MM.1S (cell line): ENCODE measurements around the gene C2orf80.
"Not testable (repeated sequence)": the region's sequence is repeated elsewhere in the genome, so short reads cannot be mapped to it uniquely, and the experiment has no call there.

ENCODE experiments used
- DNase-seq: peaks from one replicate; pipeline ENCODE4 v3.0.0-alpha.2; 2015
- H2AFZ ChIP-seq: fragments of 300-600 bp; sonication (generic); 2 replicates; pipeline ENCODE4 v1.6.0; 2016; ENCODE audit warnings: antibody characterized with exemption, low read length
- H3F3A ChIP-seq: fragments of 300-600 bp; sonication (generic); 2 replicates; pipeline ENCODE4 v1.6.1; 2016; ENCODE audit warnings: mild to moderate bottlenecking, antibody characterized with exemption, low read length, moderate library complexity, mixed read lengths; ENCODE audit not compliant: insufficient read depth
- H3K27ac ChIP-seq: fragments of 300-600 bp; sonication (generic); 2 replicates; pipeline ENCODE4 v1.5.1; 2016; ENCODE audit warnings: mild to moderate bottlenecking, low read length
- H3K27me3 ChIP-seq: fragments of 300-600 bp; sonication (generic); replicated peaks from 2 replicates; pipeline ENCODE4 v1.6.0; 2016; ENCODE audit warnings: low read length; ENCODE audit not compliant: insufficient read depth
- H3K36me3 ChIP-seq: fragments of 300-600 bp; sonication (generic); replicated peaks from 2 replicates; pipeline ENCODE4 v1.6.1; 2016; ENCODE audit warnings: mild to moderate bottlenecking, low read length, mixed read lengths; ENCODE audit not compliant: insufficient read depth
- H3K4me1 ChIP-seq: fragments of 300-600 bp; sonication (generic); 2 replicates; pipeline ENCODE4 v1.6.1; 2016; ENCODE audit warnings: low read length, mixed read lengths
- H3K4me2 ChIP-seq: fragments of 300-600 bp; sonication (generic); 2 replicates; pipeline ENCODE4 v1.6.0; 2016; ENCODE audit warnings: low read depth, low read length
- H3K4me3 ChIP-seq: fragments of 300-600 bp; sonication (generic); 2 replicates; pipeline ENCODE4 v1.5.1; 2016; ENCODE audit warnings: low read length, mixed read lengths
- H3K79me2 ChIP-seq: fragments of 300-600 bp; sonication (generic); 2 replicates; pipeline ENCODE4 v1.6.1; 2016; ENCODE audit warnings: mixed run types, low read length, mixed read lengths
- H3K9ac ChIP-seq: fragments of 300-600 bp; sonication (generic); 2 replicates; pipeline ENCODE4 v1.6.1; 2016; ENCODE audit warnings: low read length, mixed read lengths
- H3K9me2 ChIP-seq: fragments of 300-600 bp; sonication (generic); replicated peaks from 2 replicates; pipeline ENCODE4 v1.6.1; 2016; ENCODE audit warnings: mild to moderate bottlenecking, low read length, mixed read lengths; ENCODE audit not compliant: insufficient read depth
- H3K9me3 ChIP-seq: fragments of 300-600 bp; sonication (generic); replicated peaks from 2 replicates; pipeline ENCODE4 v1.6.1; 2016; ENCODE audit warnings: mild to moderate bottlenecking, low read length, mixed read lengths; ENCODE audit not compliant: insufficient read depth
- H4K20me1 ChIP-seq: fragments of 300-600 bp; sonication (generic); 2 replicates; pipeline ENCODE4 v1.6.1; 2016; ENCODE audit warnings: mild to moderate bottlenecking, low read length, moderate library complexity, mixed read lengths; ENCODE audit not compliant: insufficient read depth
- EZH2 ChIP-seq: fragments of 300-600 bp; sonication (generic); optimal IDR thresholded peaks from 2 replicates; pipeline ENCODE3; 2017; ENCODE audit warnings: low read depth, mild to moderate bottlenecking, antibody characterized with exemption, low read length, mixed read lengths
- EZH2phosphoT487 ChIP-seq: fragments of 300-600 bp; sonication (generic); IDR thresholded peaks from 2 replicates; pipeline ENCODE4 v1.6.1; 2018; ENCODE audit warnings: antibody characterized with exemption, low read length
- TF ChIP-seq, protein P1 (sequence below): fragments of 300-600 bp; sonication (generic); IDR thresholded peaks from 2 replicates; pipeline ENCODE4 v1.5.1; 2016; ENCODE audit warnings: antibody characterized with exemption, low read length, mixed read lengths

The C2orf80 gene

GRCh38 chr2:208222351-208222750 lies 32.5 kb upstream of the C2orf80 start:
- no peak for DNase-seq
- H4K20me1 ChIP-seq, result no peaks in the 10 kb centered on the region
- H3K9ac ChIP-seq, result no peak overlapping the region
- H3K4me1 ChIP-seq, result no peaks in the 10 kb centered on the region
- no peaks in the 10 kb centered on the region for H3K79me2 ChIP-seq
- no peaks in the 10 kb centered on the region for H3K9me3 ChIP-seq
- no peak overlapping the region for H2AFZ ChIP-seq
- H3K9me2 ChIP-seq, result no peaks in the 10 kb centered on the region
- no peak for TF ChIP-seq EZH2
- no peak for TF ChIP-seq EZH2phosphoT487
- TF ChIP-seq, protein P1, sequence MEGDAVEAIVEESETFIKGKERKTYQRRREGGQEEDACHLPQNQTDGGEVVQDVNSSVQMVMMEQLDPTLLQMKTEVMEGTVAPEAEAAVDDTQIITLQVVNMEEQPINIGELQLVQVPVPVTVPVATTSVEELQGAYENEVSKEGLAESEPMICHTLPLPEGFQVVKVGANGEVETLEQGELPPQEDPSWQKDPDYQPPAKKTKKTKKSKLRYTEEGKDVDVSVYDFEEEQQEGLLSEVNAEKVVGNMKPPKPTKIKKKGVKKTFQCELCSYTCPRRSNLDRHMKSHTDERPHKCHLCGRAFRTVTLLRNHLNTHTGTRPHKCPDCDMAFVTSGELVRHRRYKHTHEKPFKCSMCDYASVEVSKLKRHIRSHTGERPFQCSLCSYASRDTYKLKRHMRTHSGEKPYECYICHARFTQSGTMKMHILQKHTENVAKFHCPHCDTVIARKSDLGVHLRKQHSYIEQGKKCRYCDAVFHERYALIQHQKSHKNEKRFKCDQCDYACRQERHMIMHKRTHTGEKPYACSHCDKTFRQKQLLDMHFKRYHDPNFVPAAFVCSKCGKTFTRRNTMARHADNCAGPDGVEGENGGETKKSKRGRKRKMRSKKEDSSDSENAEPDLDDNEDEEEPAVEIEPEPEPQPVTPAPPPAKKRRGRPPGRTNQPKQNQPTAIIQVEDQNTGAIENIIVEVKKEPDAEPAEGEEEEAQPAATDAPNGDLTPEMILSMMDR, result no peak
- H3F3A ChIP-seq, result no peaks in the 10 kb centered on the region
- no peak overlapping the region for H3K4me3 ChIP-seq
- H3K27me3 ChIP-seq, result no peaks in the 10 kb centered on the region
- no peak overlapping the region for H3K27ac ChIP-seq
- H3K4me2 ChIP-seq, result no peak overlapping the region
- no peaks in the 10 kb centered on the region for H3K36me3 ChIP-seq

DNA sequence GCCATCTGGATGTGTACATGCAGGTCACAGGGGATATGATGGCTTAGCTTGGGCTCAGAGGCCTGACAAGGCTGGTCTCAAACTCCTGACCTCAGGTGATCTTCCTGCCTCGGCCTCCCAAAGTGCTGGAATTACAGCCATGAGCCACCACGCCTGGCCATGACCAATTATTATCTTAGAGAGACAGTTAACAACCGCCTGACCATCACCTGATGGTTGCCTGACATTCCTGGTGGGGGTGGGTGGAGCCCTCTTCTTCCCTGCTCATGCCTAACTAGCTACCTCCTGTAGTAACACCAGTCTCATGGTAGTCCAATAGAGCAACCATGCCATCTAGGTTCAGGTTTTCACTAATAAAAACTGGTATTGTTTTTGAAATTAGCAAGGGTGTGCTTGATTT lies 32.0 kb upstream of the C2orf80 start:
- H3K9me3 ChIP-seq, H3K9me2 ChIP-seq, DNase-seq, H3K36me3 ChIP-seq, H3K27ac ChIP-seq, H3K4me1 ChIP-seq, H3K79me2 ChIP-seq, H3F3A ChIP-seq, H3K4me2 ChIP-seq, H4K20me1 ChIP-seq, H2AFZ ChIP-seq, H3K27me3 ChIP-seq, H3K9ac ChIP-seq, H3K4me3 ChIP-seq: not testable (repeated sequence)

GRCh38 chr2:208210688-208211451 lies 21.0 kb upstream of the C2orf80 start:
- no peak for DNase-seq
- H3K9me3 ChIP-seq, result no peaks in the 10 kb centered on the region
- no peaks in the 10 kb centered on the region for H3K4me1 ChIP-seq
- H3K27me3 ChIP-seq, result no peaks in the 10 kb centered on the region
- H3K9ac ChIP-seq, result no peak overlapping the region
- H3K4me3 ChIP-seq, result no peak overlapping the region
- H3K79me2 ChIP-seq, result no peaks in the 10 kb centered on the region
- no peaks in the 10 kb centered on the region for H4K20me1 ChIP-seq
- H2AFZ ChIP-seq, result no peak overlapping the region
- TF ChIP-seq, protein P1, result no peak
- TF ChIP-seq EZH2phosphoT487 (no peak), EZH2 (no peak)
- no peak overlapping the region for H3K4me2 ChIP-seq
- H3F3A ChIP-seq, result no peaks in the 10 kb centered on the region
- no peak overlapping the region for H3K27ac ChIP-seq
- no peaks in the 10 kb centered on the region for H3K9me2 ChIP-seq
- H3K36me3 ChIP-seq, result no peaks in the 10 kb centered on the region

DNA sequence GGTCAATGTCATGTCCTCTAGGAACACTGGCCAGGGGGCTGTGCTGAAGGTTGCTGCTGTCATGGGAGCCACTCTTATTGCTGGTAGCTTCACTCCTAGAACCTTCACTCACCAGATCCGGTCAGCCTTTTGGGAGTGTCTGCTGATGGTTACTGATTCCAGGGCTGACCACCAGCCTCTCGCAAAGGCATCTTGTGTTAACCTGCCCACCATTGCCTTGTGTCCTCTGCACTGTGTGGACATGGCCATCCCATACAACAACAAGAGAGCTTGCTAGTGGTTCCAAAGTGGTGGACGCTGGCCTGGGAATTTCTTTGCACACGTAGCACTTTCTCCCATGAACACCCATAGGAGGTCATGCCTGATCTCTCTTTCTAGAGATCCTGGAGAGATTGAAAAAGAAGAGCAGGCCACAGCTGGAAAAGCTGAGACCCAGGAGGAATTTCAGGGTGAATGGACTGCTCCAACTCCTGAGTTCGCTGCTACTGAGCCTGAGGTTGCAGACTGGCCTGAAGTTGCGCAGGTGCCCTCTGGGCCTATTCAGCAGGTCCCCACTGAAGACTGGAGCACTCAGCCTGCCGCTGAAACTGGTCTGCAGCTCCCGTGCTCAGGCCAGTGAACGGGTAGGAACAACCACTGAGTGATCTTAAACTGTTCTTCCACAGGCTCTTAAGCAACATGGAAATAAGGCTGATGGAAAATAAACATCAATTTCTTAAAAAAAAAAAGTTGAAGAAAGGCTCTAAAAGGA lies 18.7 kb upstream of the C2orf80 start:
- H3K9me2 ChIP-seq, result no peaks in the 10 kb centered on the region
- no peaks in the 10 kb centered on the region for H3K27me3 ChIP-seq
- no peaks in the 10 kb centered on the region for H3K36me3 ChIP-seq
- H2AFZ ChIP-seq, result no peak overlapping the region
- TF ChIP-seq EZH2phosphoT487 (no peak), EZH2 (no peak)
- TF ChIP-seq, protein P1, result no peak
- no peaks in the 10 kb centered on the region for H3F3A ChIP-seq
- H3K79me2 ChIP-seq, result no peaks in the 10 kb centered on the region
- no peak for DNase-seq
- H4K20me1 ChIP-seq, result no peaks in the 10 kb centered on the region
- no peak overlapping the region for H3K4me3 ChIP-seq
- no peak overlapping the region for H3K4me2 ChIP-seq
- no peaks in the 10 kb centered on the region for H3K9me3 ChIP-seq
- H3K9ac ChIP-seq, result no peak overlapping the region
- no peak overlapping the region for H3K27ac ChIP-seq
- H3K4me1 ChIP-seq, result no peaks in the 10 kb centered on the region
